ENCODE data around the gene MST1R. TPM values are rescaled to one million over a fixed set of nuclear protein-coding genes. Genes with fewer than 3 reads are reported as not detected.

The MST1R gene
- polyA plus RNA-seq, 1 donor from 2014 or later = 4.2 TPM

DNA sequence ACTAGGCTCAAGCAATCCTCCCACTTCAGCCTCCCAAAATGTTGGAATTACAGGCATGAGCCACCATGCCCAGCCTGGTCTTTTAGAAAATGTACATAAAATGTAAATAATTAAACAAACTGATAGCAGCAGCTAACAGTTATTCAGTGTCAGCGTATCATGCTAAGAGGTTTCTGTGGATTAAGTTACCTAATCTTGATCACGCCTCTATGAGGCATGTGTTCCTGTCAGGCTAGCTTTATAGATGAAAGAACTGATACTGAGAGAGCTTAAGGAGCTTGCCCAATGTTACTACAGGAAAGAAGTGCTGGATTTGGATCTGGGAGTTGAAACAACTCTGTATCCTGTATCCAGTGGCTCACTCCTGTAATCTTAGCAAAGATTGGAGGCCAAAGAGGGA lies 11.2 kb upstream of the MST1R start:
- no peaks in the 10 kb centered on the region for H3K9me3 ChIP-seq (ENCODE audit: low read length)
- H2AFZ ChIP-seq (ENCODE audit: low read depth, low read length) = no peak overlapping the region
- no peak overlapping the region for H3K4me3 ChIP-seq (ENCODE audit: low read length)
- no peaks in the 10 kb centered on the region for H3K9me2 ChIP-seq (ENCODE audit: insufficient read depth, low read length)
- no peaks in the 10 kb centered on the region for H3K27me3 ChIP-seq (ENCODE audit: insufficient read depth, low read depth, low read length)
- no peak overlapping the region for H3K27ac ChIP-seq (ENCODE audit: low read length)
- no peaks in the 10 kb centered on the region for H4K20me1 ChIP-seq (ENCODE audit: insufficient read depth)
- H3K36me3 ChIP-seq (ENCODE audit: insufficient read depth, low read length) = no peaks in the 10 kb centered on the region
- TF ChIP-seq SMC3 (conservative IDR thresholded peaks at IDR 0.05; ENCODE audit: poor library complexity) (no peak), POLR2AphosphoS5 (IDR thresholded peaks at IDR 0.05) (no peak), RAD21 (conservative IDR thresholded peaks at IDR 0.05) (no peak), TAF1 (IDR thresholded peaks at IDR 0.05; ENCODE audit: low read depth) (no peak)
- H3K79me2 ChIP-seq (replicated peaks; ENCODE audit: insufficient read depth, low read length) = no peaks in the 10 kb centered on the region
- H3K4me2 ChIP-seq (ENCODE audit: low read length) = no peak overlapping the region
- H3F3A ChIP-seq (ENCODE audit: insufficient read depth, low read length, poor library complexity, severe bottlenecking) = no peaks in the 10 kb centered on the region
- H3K9ac ChIP-seq (ENCODE audit: low read length) = no peak overlapping the region

DNA sequence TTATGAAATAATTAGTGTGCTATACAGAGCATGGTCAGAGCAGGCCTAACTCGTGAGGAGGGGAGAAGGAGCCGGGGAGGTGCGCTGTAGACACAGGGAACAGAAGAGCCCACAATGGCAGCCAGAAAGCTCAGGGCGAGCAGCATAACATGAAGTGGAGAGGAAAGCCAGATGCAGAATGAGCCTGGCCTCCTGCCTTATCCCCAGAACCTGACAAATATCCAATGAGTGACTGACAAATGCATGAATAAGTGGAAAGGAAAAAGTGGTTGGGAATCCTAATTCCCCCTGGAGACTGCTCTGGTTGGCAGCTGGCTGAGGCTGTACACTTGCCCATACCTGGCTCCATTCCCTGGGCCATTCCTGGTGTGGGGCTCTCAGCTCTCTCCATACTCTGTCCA lies 9.2 kb upstream of the MST1R start:
- Histone ChIP-seq H3K79me2 (replicated peaks; ENCODE audit: insufficient read depth, low read length) (no peaks in the 10 kb centered on the region), H3F3A (ENCODE audit: insufficient read depth, low read length, poor library complexity, severe bottlenecking) (no peaks in the 10 kb centered on the region), H3K27me3 (ENCODE audit: insufficient read depth, low read depth, low read length) (no peaks in the 10 kb centered on the region), H3K4me2 (ENCODE audit: low read length) (no peak overlapping the region), H3K36me3 (ENCODE audit: insufficient read depth, low read length) (no peaks in the 10 kb centered on the region), H3K9ac (ENCODE audit: low read length) (no peak overlapping the region), H3K27ac (ENCODE audit: low read length) (no peak overlapping the region), H3K9me3 (ENCODE audit: low read length) (no peaks in the 10 kb centered on the region), H3K4me3 (ENCODE audit: low read length) (no peak overlapping the region), H2AFZ (ENCODE audit: low read depth, low read length) (no peak overlapping the region), H3K9me2 (ENCODE audit: insufficient read depth, low read length) (no peaks in the 10 kb centered on the region), H4K20me1 (ENCODE audit: insufficient read depth) (no peaks in the 10 kb centered on the region)
- TF ChIP-seq RAD21 (conservative IDR thresholded peaks at IDR 0.05) (no peak), SMC3 (conservative IDR thresholded peaks at IDR 0.05; ENCODE audit: poor library complexity) (no peak), EZH2 (IDR thresholded peaks at IDR 0.05; ENCODE audit: borderline replicate concordance, insufficient read depth, low read length, poor library complexity, severe bottlenecking) (no peak), POLR2AphosphoS5 (IDR thresholded peaks at IDR 0.05) (no peak), TAF1 (IDR thresholded peaks at IDR 0.05; ENCODE audit: low read depth) (no peak), MXI1 (conservative IDR thresholded peaks at IDR 0.05; ENCODE audit: poor library complexity, severe bottlenecking) (no peak), EP300 (conservative IDR thresholded peaks at IDR 0.05; ENCODE audit: poor library complexity, severe bottlenecking) (no peak)
- TF ChIP-seq, protein P1, sequence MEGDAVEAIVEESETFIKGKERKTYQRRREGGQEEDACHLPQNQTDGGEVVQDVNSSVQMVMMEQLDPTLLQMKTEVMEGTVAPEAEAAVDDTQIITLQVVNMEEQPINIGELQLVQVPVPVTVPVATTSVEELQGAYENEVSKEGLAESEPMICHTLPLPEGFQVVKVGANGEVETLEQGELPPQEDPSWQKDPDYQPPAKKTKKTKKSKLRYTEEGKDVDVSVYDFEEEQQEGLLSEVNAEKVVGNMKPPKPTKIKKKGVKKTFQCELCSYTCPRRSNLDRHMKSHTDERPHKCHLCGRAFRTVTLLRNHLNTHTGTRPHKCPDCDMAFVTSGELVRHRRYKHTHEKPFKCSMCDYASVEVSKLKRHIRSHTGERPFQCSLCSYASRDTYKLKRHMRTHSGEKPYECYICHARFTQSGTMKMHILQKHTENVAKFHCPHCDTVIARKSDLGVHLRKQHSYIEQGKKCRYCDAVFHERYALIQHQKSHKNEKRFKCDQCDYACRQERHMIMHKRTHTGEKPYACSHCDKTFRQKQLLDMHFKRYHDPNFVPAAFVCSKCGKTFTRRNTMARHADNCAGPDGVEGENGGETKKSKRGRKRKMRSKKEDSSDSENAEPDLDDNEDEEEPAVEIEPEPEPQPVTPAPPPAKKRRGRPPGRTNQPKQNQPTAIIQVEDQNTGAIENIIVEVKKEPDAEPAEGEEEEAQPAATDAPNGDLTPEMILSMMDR (IDR thresholded peaks at IDR 0.05; ENCODE audit: poor library complexity, severe bottlenecking) = no peak
- TF ChIP-seq, protein P2, sequence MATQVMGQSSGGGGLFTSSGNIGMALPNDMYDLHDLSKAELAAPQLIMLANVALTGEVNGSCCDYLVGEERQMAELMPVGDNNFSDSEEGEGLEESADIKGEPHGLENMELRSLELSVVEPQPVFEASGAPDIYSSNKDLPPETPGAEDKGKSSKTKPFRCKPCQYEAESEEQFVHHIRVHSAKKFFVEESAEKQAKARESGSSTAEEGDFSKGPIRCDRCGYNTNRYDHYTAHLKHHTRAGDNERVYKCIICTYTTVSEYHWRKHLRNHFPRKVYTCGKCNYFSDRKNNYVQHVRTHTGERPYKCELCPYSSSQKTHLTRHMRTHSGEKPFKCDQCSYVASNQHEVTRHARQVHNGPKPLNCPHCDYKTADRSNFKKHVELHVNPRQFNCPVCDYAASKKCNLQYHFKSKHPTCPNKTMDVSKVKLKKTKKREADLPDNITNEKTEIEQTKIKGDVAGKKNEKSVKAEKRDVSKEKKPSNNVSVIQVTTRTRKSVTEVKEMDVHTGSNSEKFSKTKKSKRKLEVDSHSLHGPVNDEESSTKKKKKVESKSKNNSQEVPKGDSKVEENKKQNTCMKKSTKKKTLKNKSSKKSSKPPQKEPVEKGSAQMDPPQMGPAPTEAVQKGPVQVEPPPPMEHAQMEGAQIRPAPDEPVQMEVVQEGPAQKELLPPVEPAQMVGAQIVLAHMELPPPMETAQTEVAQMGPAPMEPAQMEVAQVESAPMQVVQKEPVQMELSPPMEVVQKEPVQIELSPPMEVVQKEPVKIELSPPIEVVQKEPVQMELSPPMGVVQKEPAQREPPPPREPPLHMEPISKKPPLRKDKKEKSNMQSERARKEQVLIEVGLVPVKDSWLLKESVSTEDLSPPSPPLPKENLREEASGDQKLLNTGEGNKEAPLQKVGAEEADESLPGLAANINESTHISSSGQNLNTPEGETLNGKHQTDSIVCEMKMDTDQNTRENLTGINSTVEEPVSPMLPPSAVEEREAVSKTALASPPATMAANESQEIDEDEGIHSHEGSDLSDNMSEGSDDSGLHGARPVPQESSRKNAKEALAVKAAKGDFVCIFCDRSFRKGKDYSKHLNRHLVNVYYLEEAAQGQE (IDR thresholded peaks at IDR 0.05; ENCODE audit: borderline replicate concordance) = no peak

DNA sequence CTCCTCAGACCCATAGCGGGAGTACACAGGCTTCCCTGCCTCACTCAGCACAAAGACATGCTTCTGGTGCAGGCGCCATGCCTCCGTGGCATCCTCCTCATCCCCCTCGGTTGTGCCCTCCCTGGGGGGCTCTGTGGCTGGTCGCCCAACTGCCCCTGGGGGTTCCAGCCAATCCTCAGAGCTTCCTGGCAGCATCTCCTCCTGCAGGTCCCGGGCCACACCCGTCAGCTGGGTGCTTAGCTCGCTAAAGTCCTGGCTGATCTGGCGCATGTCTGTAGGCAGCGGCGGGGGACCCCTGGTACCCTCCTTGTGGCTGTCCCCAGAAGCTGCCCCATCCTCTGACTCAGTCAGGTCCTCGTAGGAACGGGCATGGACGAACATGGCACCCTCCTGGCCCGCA lies 7.9 kb upstream of the MST1R start:
- Histone ChIP-seq H3K9me2 (ENCODE audit: insufficient read depth, low read length) (no peaks in the 10 kb centered on the region), H3K27ac (ENCODE audit: low read length) (no peak overlapping the region), H3K79me2 (replicated peaks; ENCODE audit: insufficient read depth, low read length) (no peaks in the 10 kb centered on the region), H3K9me3 (ENCODE audit: low read length) (no peaks in the 10 kb centered on the region), H3K36me3 (ENCODE audit: insufficient read depth, low read length) (no peaks in the 10 kb centered on the region), H4K20me1 (ENCODE audit: insufficient read depth) (no peaks in the 10 kb centered on the region), H3K4me2 (ENCODE audit: low read length) (no peak overlapping the region), H2AFZ (ENCODE audit: low read depth, low read length) (no peak overlapping the region), H3F3A (ENCODE audit: insufficient read depth, low read length, poor library complexity, severe bottlenecking) (no peaks in the 10 kb centered on the region), H3K27me3 (ENCODE audit: insufficient read depth, low read depth, low read length) (no peaks in the 10 kb centered on the region), H3K4me3 (ENCODE audit: low read length) (no peak overlapping the region), H3K9ac (ENCODE audit: low read length) (no peak overlapping the region)
- TF ChIP-seq, protein P2 (IDR thresholded peaks at IDR 0.05; ENCODE audit: borderline replicate concordance) = no peak
- TF ChIP-seq EP300 (conservative IDR thresholded peaks at IDR 0.05; ENCODE audit: poor library complexity, severe bottlenecking) (no peak), SMC3 (conservative IDR thresholded peaks at IDR 0.05; ENCODE audit: poor library complexity) (no peak), EZH2 (IDR thresholded peaks at IDR 0.05; ENCODE audit: borderline replicate concordance, insufficient read depth, low read length, poor library complexity, severe bottlenecking) (no peak), POLR2AphosphoS5 (IDR thresholded peaks at IDR 0.05) (no peak), TAF1 (IDR thresholded peaks at IDR 0.05; ENCODE audit: low read depth) (no peak), MXI1 (conservative IDR thresholded peaks at IDR 0.05; ENCODE audit: poor library complexity, severe bottlenecking) (no peak)
- TF ChIP-seq, protein P1 (IDR thresholded peaks at IDR 0.05; ENCODE audit: poor library complexity, severe bottlenecking) = no peak
